CD4-positive, alpha-beta T cell treated with Interleukin-4 for 4 hours (primary cell): Measurements from ENCODE around the gene PWP2.
A peak's percentile ranks its signal among the peaks of the same experiment; 100 is the strongest.
"Not testable (repeated sequence)": the region's sequence is repeated elsewhere in the genome, so short reads cannot be mapped to it uniquely, and the experiment has no call there.

Source experiments
- DNase-seq: peaks from one replicate; pipeline ENCODE4 v3.0.0-alpha.2; 2020

PWP2 gene

DNA sequence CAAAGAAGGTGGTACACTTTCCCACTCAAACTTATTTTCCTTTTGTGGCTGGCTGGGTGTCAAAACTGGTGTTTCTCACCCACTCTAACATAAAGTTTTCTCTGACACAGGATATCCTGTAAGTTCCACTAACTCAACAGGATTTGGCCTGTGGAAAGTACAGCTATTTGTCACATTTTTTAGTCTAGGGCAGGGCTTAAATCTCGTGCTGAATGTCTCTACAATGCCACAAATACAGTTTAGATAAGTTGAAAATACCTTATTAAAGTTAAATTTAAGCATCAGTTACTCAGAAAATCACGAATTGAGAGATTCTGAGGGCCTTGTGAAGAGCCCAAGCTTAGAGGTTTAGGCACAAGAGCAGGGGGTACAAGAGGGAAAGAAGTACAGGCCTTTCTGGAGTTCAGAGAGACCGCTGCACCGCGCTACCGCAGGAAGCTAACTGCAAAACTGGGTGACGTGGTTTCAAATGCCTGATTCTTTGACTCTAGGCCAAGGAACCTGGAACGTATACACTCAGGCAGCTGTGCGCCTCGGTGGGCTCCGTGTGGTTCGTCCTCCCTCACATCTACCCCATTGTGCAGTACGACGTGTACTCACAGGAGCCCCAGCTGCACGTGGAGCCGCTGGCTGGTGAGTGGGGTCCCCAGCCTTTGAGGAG, 23.4 kb upstream of the PWP2 start:
- DNase-seq: peak; percentile 71

DNA sequence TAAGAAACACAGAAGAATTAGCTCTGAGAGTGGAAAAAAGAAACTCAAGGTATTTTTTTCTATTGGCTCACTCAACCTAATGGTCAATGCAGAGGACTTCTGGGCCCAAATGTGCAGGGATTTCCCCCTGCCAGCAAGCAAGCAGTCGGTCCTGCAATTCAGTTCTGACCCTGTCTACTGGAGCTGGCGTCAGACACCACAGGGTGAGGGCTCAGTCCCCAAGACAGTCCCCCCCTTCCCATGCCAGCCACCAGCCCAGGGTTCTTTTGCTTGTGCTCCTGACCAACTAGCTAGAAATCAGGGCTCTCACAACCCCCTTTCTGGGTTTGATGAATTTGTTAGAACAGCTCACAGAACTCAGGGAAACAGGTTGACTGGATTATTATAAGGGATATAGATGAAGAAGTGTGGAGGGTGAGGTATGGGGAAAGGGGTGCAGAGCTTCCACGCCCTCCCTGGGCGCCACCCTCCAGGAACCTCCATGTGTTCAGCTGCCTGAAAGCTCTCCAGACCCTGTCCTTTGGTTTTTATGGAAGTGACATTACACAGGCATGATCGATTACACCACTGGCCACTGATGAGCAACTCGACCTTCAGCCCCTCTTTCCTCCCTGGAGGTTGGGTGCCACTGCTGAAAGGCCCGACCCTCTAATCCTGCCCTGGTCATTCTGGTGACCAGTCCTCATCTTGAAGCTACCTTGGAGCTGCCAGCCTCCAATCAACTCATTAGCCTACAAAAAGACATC, 22.5 kb upstream of the PWP2 start:
- no peak for DNase-seq

DNA sequence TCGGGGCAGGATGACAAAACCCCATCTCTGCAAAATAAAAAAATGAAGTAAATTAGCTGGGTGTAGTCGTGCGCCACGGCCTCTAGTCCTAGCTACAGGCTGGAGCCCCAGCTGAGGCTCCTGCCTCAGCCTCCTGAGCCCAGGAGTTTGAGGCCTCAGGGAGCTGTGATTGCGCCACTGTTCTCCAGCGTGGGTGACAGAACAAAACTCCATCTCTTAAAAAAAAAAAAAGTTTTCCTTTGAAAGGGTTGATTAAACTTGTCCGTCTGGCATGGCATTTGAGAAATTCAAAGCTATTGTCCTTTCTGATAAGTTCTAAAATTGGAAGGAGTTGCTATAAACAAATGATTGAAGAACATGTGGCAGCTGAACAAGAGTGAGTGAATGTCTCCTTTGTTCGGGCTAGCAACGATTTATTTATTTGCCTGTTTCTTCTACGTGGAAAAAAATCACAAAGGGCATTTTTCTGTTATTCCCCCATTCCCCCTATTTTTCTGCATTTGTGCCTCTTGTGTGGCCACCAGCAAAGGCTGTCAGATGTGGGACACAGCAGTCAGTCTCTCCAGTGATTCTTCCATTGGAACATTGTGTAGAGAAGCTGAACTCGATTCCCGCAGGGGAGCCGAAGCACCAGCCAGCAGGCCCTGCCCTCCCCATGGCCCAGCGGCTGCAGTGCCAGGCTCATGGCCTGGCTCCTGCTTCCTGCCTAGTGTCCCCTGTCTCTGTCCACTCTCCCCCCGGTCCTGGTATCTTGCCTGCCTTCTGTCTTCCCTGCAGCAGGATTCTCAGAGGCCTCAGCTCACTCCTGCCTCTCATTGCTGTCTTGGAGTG, 21.5 kb upstream of the PWP2 start:
- no peak for DNase-seq

DNA sequence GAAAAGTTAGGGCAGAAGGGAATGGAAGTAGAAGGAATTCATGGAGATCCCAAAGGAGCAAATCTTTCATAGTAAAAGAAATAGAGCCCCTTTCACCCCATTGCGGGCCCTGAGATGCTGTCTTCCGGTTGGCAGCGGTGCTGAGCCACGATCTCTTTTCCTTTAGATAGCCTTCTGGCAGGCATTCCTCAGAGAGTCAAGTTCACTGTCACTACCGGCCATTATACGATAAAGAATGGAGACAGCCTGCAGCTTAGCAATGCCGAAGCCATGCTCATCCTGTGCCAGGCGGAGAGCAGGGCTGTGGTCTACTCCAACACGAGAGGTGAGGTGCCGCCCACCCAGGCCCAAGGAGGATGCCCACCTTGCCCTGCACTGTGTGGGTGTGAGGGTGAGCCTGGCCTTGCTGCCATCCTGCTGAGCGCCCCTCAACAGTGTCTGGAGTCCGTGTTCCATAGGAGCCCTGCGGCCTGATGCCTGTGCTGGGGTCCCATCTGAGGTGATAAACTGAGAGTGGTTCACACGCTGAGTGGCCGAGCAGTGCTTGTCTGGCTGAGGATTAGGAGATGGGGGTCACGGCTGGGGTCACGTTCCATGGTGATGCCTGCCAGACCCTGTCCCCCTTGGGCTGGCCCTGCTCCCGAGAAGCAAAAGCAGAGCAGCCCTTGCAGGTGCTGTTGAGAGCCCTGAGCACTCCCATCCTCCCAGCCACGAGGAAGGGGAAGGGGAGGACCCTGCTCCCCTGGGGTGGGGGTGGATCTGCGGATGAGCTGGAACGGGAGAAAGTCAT, 20.4 kb upstream of the PWP2 start:
- DNase-seq: no peak

DNA sequence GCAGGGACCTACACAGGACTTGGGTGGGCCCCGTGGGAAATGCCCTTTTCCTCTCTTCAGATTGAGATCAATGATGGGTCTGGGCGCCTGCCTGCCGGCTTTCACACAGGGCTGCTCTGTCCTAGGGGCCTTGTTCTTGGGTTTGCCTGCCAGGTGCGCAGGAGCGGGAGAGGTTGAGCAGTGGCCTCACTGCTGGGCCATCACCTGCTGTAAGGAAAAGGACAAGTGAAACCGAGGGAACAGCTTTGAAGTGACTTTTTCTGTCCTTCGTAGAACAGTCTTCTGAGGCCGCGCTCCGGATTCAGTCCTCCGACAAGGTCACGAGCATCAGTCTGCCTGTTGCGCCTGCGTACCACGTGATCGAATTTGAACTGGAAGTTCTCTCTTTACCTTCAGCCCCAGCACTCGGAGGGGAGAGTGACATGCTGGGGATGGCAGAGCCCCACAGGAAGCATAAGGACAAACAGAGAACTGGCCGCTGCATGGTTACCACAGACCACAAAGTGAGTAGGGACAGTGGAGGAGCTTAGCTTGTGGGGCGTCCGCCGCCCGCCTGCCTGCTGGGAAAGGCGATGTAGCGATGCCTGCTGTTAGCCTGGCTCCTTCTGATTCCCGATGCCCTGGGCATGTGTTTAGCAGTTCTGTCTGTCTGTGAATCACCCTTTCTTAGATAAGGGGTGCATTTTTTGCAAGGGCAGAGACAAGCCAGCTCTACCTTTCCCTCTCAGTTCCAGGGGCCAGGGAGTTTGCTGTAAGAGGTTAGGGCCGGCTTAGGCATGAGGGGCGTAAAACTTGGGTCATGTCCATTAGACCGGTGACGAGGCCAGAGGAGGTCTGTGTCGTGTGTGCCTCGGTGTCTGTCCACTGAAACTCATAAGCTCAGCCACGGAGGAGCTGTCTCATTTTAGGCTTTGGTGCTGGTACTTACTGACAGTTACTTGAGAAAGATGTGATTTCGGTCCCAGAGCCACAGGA, 19.5 kb upstream of the PWP2 start:
- peak; percentile 25 for DNase-seq

DNA sequence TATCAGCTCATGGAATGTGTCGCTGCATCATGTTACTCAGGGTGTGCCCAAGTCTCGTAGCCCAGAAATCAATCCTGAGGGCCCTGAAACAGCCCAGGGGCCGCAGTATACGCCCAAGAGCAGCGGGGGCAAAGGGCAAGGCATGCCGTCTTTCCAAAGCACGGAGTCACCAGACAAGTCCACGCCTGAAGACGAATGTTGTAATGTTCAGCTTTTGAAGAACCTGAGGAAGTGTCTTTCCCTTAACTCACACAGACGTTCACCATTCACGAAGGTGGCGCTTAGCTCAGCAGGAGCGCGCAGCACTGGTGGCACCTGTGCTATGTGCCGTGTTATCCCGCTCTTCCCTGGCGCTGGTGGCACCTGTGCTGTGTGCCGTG, 18.8 kb upstream of the PWP2 start:
- no peak for DNase-seq

DNA sequence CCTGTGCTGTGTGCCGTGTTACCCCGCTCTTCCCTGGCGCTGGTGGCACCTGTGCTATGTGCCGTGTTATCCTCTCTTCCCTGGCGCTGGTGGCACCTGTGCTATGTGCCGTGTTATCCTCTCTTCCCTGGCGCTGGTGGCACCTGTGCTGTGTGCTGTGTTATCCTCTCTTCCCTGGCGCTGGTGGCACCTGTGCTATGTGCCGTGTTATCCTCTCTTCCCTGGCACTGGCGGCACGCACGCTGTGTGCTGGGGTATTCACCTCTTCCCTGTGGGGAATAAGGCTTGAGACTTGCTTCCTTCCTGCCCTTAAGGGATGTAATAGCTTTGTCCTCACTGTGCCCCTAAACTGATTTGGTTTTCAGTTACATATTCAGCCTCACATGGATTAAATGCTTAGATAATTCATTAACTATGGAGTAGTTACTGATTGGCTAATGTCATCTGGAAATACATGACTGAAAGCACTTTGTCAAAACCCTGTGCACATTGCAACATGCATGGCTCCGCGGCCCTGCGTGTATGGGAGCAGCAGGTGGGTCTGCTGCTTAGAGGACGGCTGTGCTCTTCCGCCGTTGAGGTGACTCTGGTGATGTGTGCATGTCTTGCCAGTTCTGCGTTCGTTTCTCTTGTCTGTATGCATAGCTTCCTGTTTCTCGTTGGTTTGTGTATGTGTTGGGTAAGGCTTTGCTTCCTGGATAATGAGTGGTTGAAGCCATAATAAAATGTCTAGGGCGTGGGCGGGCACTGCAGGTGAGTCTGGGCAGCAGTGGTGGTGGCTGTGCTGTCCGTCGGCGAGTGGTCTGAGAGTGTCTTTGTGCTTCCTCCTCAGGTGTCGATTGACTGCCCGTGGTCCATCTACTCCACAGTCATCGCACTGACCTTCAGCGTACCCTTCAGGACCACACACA, 17.9 kb upstream of the PWP2 start:
- peak; percentile 74 for DNase-seq

DNA sequence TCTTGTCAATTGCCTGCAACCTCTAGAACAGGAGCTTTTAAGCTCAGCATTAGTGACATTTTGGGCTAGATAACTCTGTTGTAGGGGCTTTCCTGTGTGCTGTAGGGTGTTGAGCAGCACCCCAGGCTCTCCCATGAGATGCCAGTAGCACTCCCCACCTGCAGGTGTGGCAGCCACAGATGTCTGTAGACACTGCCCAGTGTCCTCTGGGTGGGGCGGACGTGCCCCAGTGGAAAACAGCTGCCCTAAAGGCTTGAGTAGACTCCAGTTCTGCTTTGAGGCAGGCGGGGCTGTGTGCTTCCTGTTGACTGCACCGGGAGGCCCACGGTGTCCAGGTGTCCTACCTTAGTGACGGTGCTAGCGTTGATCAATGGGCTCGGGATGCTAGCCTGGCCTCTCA, 16.9 kb upstream of the PWP2 start:
- DNase-seq: peak; percentile 20

DNA sequence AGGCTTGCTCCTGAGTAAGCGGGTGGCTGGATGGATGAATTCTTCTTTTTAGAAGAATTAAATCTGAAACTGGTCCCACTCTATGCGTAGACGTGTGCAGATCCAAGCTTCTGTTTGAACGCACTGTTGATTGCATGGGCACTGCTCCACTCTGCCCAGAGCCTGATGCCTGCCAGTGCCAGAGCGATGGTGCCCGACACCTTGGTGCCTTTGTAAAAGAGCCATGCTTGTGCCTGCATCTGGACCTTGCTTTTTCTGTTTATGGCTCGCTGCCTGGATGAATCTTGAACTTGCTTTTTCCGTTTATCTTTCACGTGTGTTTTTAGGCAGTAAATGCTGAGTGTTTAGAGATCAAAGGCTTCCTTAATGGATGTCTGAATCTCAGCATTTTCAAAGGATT, 15.0 kb upstream of the PWP2 start:
- DNase-seq: no peak

DNA sequence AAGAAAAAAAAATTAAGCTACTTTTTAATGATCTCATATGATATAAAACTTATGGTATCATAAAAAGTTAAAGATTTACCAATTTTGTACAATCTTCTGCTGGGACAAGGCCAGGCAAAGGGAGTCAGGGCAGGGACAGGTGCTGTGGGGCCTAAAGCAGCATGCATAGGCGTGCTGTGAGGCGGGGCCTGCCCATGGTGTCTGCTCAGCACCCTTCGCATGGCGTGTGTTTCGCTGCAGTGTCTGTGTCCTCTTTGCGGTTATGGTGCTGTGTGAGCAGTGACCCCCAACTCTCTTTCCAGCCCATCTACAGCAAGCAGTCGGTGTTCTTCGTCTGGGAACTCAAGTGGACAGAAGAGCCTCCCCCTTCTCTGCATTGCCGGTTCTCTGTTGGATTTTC, 13.4 kb upstream of the PWP2 start:
- DNase-seq: no peak

DNA sequence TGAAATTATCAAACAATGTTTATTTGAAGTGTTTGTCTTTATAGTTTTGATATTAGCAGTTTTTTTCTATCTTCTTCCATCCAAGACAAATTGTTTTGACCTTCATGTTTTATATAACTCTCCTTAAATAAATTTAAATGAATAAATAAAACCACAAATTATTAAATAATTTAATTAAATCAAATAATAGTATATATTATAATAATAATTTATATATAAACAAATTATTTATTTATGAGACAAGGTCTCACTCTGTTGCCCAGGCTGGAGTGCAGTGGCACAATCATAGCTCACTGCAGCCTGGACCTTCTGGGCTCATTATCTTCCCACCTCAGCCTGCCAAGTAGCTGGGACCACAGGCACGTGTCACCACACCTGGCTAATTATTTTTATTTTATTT, 12.4 kb upstream of the PWP2 start:
- DNase-seq: no peak

DNA sequence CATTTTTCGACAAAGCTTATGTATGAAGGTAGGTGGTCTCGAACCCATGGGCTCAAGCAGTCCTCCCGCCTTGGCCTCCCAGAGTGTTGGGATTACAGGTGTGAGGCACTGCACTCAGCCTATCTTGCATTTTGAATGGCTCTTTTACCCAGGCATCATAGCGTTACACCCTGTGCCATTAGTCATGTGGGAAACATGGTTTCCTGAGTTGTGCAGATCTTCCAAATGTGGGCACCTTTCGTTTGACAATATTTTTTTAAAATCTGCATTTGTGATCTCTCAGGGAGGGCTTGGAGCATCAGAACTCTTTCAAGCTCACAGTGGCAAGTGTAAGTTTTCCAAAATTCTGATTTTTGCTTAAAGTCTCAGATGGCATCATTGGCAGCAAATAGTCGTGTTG, 8.7 kb upstream of the PWP2 start:
- DNase-seq: not testable (repeated sequence)

DNA sequence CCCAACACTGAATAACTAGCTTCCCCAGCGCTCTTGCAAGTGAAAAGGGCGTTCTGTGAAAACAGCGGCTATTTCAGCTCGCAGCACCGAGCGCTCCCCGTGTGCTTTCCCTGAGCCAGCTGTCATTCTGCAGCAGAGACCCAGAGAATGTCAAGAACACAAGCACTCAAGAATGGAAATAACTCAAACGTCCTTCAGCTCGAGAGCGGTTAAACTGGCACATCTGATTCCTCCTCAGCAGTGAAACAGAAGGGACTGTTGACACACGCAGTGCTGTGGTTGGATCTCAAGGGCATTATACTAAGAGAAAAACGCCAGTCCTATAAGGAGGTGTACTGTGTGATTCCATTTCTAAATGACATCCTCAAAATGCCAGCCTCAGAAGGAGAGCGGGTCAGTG, 8.2 kb upstream of the PWP2 start:
- DNase-seq: not testable (repeated sequence)

DNA sequence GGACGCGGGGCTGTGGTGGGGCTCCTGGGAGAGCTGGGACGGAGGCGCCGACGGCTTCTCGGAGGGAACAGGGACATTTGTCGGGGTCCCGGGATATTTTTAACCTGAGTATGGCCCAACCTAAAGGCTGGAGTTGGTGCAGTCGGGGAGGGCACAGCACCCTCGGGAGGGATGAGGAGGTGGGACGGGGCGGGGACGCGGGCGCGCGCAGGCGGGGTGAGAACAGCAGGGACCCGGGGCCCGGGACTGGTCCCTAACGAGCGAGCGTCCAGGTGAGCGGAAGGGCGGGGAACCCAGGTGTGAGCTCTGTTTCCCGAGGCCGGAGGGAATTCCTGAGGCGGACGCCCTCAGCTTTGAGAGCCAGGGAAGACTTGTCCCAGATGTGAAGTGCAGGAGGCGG, 390 bp downstream of the PWP2 start:
- DNase-seq: not testable (repeated sequence)

DNA sequence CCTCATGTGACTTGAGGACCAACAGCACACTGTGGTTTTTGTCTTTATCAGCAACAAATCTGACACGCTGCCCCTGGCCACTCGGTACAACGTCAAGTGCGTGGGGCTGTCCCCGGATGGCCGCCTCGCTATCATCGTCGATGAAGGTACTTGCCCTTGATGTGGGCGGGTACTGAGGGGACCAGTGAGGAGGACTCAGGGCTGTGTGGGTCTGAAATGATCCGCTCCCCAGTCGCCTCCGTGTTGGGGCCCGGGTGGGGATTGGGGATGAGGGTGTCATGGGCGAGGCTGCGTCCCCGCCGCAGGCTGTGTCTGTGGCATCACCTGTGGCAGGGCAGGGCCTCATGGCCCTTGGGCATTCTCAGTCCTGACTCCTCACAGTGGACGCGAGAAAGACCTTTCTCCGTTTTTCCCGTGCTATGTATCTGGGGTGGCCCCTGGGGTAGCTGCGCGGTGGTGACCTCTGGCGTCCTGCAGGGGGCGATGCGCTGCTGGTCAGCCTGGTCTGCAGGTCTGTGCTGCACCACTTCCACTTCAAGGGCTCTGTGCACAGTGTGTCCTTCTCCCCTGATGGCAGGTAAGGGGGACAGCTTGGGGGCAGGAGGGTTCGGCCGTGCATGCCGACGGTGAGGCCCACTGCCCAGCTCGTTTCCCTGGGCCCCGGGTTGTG, 6.6 kb downstream of the PWP2 start:
- DNase-seq: not testable (repeated sequence)

DNA sequence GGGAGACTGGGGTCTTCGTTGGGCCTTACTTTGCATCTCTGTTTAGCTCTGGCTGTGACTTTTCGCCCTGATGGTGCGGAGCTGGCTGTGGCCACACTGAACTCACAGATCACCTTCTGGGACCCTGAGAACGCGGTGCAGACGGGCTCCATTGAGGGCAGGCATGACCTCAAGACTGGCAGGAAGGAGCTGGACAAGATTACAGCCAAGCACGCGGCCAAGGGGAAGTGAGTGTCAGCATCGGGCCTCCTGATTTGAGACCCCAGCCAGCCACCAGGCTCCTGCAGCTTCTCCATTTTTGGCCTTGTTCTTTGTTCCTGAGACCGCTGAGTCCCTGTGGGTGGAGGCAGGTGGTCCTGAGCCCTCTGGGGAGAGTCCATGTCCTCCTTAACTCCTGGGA, 14.9 kb downstream of the PWP2 start:
- not testable (repeated sequence) for DNase-seq

DNA sequence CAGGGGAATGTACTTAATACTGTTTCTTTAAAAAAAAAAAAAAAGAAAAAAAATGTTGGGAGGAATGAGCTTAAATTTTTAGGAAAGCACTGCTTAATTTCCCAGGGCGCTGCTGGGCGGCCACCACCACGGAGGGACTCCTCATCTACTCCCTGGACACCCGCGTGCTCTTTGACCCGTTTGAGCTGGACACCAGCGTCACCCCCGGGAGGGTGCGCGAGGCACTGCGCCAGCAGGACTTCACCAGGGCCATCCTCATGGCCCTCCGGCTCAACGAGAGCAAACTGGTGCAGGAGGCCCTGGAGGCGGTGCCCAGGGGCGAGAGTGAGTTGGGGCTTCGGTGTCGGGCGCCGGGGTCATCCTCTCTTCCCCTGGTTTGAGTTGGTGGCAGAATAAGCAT, 20.6 kb downstream of the PWP2 start:
- DNase-seq: not testable (repeated sequence)

DNA sequence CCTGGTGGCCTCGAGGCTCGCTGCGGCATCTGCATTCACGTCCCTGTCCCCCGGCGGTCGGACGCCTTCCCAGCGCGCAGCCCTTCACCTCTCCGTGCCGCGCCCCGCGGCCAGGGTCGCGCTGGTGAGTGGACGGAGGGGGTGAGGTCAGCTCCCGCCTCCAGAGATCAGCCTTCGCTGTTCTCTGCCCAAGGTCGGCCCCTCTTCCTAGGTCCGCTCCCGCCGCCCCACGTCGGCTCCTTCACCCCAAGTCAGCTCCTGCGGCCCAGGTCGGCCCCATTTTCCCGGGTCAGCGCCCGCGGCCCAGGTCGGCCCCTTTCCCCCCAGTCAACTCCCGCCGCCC, 26.5 kb downstream of the PWP2 start:
- not testable (repeated sequence) for DNase-seq

DNA sequence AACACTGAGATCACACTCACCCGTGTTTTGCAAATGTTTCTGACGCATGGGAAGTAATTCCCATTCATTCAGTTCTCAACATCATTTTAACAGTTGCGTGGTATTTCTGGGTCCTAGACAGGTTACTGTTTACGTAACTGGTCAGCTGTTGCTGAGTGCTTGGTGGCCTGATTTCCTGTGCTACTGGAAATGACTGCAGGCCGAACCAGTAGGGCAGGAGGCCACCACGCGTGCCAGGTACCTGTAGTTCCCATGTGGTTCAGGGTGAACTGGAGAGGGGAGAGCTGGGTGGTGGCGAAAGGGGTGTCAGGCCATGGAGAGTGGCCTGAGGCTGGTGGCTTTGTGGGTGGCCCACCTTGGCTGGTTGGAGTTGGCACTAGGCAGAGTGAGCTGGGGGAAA, 27.5 kb downstream of the PWP2 start:
- not testable (repeated sequence) for DNase-seq

DNA sequence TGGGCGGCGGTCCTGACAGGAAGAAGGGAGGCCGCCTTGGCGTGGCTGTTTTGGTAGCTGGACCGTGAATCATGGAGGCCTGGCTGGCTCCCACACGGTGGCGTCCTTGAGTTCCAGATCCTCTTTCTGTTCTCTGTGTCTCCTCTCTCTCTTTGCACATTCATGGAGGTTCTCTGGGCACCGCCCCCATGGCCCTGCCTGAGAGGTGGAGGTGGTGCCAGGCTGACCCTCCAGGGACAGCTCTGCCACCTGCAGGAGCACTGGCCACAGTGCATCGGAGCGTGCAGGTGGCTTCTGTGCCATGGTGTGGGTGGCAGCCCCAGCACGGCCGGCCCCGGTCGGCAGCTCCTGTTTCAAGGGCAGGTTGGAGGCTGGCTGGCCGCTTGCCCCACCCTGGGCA, 30.8 kb downstream of the PWP2 start:
- peak; percentile 53 for DNase-seq
